Left renal cortex interstitium (tissue), 4 donors: ENCODE results near the gene TTLL11. TPM values are rescaled to one million over a fixed set of nuclear protein-coding genes. Genes with fewer than 3 reads are reported as not detected.
"Not testable (repeated sequence)": the region's sequence is repeated elsewhere in the genome, so short reads cannot be mapped to it uniquely, and the experiment has no call there.

Experiments used
- DNase-seq, 4 donors: peaks; one replicate each; pipeline ENCODE4 v3.0.0-alpha.2; 2013; ENCODE audit warnings: low read depth in 4 of 4, low spot score in 2 of 4, missing footprints in 1 of 4
- polyA plus RNA-seq, 4 donors: library from polyadenylated mRNA; unstranded; fragments of 120-200 nt; gene quantifications; one replicate each; pipeline ENCODE4 v1.2.1, GENCODE V29; 2013; ENCODE audit not compliant: insufficient read length in 4 of 4

TTLL11 gene
- polyA plus RNA-seq, 4 donors = 6.4 to 7.8 (median 7.0) TPM

DNA sequence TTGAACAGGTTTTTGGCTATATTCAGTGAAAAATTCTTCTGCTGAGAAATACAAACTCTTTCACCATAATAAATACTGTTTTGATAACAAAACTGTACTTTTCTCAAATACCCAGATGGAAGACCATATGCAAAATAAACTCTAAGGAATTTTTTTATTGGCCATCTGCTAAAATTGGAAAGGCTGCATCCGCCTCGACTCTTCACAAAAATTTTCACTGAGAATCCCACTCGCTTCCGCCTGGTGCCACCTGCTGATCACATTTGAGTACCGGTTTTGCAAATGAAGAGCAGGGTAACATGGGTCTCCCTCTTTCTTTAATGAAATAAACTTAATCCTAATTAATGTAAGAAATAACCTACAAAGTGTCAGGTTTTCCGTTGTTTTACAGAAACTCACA lies 76.4 kb downstream of the TTLL11 start:
- no peak for DNase-seq

DNA sequence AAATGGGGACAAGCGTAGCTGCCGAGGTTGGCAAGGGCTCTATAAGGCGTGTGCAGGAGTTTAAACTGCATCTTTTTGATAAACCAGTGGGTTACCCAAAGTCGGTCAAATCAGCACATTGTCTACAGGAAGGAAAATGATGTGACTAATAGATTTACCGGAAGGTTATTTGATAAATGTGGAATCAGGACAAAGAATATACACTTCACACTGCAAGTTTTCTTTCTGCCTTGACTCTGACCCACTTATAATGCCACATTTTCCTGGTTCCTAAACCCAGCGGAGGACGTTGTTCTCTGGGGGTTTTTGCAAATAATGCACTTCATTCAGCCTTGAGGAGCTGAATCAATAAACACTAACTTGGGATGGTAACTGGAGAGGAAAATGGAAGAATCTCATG lies 76.8 kb downstream of the TTLL11 start:
- DNase-seq = no peak

DNA sequence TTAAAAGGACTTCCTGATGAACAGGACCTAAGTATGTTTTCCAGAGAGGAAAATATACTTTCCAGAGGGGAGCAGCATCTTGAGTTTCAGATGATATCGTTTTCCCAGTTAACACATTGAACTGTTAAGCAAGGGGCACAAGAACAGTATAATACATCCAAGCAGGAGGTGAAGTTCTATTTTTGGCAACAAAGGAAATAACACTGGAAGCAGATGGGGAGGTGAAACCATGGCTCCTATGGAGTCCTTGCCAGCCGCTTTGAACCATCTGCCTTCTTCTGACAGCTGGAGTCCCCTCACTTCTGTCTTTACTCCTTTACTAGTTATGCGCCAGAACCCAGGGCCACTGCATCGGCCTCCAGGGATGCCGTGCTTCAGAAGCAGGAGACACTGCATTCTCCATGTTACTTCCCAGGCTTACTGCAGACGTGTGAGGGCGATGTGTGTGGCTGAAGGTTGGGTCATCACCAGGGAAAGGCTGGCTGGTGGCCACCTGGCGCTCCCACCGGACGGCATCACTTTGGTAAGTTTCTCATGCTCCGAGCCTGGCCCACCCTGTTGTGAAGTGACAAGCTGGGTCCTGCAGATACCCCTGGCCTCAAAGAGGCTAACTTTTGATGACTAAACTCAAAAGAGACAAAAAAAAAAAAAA lies 77.8 kb downstream of the TTLL11 start:
- DNase-seq = no peak

DNA sequence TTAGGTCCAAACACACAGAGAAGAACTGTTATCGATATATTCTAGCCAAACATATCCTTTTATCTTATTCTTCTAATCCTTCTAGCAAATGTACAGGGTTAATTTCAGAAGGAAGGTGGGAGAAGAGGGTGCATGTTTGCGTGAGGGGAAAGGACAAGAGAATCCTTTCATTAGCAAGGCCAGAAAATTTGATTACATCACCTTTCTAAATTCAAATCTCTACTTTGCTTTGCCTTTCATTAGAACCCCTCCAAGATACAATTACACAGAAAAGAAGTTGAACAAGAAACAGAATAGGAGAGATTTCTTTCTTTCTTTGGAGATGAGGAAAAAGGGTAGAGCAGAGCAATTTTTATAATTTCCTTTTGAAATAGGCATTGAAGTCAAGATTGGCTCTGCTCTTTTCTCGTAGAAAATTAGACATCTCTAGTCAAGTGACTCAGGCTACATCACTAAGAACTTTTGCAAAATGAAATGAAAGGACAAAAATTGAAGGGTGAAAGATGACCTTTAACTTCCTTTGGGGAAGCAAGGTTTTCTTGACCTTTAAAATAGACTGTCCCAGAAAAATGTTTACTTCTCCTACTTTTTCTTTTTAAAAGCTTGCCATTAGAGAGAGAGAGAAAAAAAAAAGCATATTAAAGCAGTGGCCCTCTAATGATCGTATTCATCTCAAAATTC lies 81.2 kb downstream of the TTLL11 start:
- DNase-seq = no peak

DNA sequence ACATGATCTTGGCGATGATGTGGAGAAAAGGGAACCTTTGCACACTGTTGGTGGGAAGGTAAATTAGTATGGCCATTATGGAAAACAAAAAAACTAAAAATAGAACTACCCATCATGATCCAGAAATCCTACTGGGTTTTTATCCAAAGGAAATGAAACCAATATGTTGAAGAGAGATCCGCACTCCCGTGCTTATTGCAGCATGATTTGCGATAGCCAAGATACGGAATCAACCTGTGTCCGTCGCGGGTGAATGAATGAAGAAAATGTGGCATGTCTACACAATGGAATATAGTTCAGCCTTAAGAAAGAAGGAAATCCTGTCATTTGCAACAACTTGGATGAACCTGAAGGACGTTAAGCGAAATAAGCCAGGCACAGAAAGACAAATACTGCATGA lies 84.5 kb downstream of the TTLL11 start:
- DNase-seq = no peak

DNA sequence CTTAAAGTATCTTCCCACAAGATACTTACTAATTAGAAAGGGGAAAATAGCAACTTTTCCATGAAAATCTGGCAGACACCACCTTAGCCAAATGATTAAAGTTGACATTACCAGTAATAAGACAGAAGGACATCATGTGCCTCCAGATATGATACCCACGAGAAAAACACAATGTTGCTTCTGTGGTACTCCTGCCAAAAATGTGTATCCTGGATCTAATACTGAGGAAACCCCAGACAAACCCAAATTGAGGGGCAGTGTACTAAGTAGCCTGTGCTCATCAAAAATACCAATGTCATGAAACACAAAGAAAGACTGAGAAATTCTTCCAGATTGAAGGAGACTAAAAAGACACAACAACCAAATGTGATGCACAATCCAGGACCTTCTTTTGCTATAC lies 85.3 kb downstream of the TTLL11 start:
- no peak for DNase-seq

DNA sequence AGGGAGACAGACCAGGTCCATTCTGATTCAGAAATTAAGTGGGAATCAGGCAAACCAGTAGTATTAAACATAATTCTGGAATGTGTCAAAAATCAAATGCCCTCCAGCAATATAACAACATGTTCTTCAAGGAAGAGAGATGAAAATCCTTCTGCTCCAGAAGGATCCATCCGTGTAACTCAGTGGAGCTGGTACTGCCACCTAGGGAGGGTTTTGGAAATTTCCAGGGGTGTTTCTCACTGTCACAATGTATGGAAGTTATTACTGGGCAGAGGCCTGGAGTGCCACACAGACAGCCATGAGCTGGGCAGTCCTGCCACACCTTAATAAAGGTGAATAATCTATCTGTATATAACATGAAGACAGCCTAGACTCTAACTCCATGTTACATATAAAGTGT lies 87.5 kb downstream of the TTLL11 start:
- no peak for DNase-seq

DNA sequence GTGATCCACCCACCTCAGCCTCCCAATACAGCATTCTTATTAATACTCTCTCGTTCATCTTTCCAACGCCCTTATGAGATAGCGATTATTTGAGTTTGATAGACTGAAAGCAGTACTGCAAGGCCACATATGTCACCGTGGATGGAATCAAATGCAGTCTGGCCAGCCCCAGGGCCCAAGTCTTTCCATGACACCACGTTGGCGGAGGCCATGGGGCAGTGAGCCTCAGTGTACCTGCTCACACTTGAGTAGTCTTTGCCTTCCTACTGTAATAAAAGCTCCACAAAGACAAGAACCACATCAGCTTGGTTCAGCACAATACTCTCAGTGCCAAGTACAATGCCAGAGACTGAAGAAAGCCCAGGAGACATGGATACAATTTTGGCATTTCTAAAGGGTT lies 88.5 kb downstream of the TTLL11 start:
- no peak for DNase-seq

DNA sequence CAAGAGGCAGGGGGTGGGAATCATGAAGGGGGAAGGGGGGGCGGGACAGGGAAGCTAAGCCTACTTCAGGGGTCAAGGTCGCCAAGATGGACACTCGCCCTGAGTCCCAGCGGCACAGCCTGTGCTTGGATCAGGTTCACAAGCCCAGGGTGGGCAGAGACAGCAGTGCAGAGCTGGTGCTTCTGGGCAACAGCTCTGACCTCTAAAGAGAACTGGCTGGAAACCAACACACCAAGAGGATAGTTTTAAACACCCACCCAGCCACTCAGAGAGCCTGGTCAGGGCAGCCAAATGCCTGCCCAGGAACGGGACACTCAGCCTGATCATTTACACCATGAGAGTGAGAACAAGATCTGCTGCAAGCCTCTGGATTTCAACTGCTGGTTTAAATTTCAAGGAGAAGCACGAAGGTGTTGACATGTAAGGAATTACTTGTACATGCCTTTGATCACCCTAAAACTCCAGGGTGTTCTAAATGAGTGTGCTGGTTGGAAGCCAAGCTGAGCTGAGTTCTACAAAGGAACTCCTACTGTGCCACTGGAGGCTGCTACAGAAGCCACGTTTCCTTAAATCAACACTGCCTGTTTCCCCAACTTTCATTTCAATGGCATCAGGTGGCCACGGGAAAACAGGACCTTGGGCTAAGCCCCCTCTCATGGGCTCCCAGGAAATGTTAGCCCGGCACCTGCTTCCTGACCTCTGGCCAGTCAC lies 91.5 kb downstream of the TTLL11 start:
- no peak for DNase-seq

DNA sequence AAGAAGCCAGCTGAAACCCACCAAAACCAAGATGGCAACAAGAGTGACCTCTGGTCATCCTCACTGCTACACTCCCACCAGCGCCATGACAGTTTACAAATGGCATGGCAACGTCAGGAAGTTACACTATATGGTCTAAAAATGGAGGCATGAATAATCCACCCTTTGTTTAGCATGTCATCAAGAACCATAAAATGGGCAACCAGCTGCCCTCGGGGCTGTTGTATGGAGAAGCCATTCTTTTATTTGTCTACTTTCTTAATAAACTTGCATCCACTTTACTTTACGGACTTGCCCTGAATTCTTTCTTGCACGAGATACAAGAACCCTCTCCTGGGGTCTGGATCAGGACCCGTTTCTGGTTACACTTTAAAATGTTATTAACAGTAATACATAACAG lies 92.6 kb downstream of the TTLL11 start:
- not testable (repeated sequence) for DNase-seq

DNA sequence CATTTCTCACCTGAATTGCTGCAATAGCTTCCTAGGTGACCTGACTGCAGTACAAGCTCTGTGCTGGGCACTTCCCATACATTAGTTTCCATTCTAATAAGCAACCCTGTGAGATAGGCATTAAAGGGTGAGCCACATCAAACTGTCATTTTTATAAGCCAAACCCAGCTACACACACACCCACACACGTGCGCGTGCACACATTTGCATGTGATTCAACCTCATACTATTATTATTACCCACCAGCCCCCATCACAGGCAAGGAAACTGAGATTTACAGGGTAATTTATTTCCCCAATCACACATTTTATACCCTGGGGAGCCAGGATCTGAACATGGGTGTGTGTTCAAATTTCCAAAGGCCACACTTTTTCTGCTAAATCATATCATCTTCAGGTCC lies 93.6 kb downstream of the TTLL11 start:
- no peak for DNase-seq

DNA sequence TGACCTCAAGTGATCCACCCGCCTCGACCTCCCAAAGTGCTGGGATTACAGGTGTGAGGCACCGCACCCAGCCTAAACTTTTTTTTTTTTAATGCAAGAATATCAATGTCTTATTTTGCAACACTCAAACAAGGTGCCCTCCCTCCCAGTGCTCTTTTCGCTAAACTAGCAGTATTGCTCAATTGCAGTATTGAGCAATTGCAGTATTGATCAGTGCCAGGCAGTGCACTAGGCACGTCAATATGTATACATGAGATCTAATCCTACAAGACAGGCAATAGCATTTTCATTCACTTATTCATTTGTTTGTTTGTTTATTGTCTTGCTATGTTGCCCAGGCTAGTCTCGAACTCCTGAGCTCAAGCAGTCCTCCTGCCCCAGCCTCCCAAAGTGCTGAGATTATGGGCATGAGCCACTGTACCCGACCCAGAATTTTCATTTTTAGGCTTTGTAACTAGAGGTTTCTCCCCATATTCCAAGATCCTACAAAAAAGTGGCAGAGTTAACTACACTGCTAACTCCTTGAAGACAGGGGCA lies 94.5 kb downstream of the TTLL11 start:
- DNase-seq = no peak

DNA sequence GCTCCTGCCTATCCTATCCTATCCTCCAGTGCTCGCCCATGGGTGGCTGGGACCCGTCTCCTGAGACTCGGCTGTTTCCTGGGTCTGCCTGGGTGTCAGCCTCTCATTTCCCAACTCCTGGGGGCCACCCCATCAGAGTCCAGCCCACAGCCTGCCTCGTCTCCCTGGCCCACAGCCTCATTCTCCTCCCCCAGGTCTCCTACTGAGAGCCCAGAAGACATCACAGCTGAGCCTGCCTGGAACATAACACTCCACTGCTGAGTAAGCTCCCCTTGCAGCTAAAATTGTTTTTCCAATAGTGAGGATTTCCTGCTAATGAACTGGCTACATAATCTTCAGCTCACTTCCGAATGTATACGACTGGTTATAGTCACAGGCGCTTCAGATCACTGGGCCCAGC lies 95.3 kb downstream of the TTLL11 start:
- no peak for DNase-seq

DNA sequence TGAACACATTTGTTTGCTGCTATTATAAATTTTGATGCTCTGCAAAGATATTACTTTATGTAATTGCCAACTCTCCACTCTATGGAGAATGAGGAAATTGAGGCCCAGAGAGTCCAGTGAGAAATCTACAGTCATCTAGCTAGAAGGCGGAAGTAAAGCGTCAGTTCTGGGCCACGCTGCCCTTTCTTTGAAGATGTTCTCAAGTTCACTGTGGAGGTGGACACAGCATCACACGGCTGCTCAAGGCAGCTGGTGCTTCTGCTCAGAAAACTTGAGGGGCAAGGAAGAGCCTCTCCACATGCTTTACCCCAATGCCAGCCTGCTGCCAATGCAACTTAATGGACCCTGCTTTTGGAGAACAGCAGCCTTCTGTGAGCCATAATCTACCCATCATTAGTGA lies 96.3 kb downstream of the TTLL11 start:
- DNase-seq = no peak

DNA sequence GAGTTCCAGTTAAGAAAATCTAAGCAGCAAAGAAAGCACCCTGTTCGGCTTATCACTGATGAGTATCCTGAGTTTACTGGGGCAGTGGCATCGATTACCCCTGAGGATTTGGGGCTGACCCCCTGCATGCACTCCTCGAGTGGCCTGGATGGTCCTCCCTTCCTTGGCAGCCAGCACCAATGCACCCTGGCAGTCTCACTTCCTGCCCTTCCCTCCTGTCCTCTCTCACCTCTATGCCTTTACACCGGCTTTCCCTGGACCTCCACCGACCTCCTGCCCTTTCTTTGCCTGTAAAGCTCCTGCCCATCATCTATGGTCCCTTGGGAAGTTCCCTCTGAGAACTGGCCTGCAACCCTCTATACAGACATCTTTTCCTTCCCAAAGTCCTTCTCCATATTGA lies 97.1 kb downstream of the TTLL11 start:
- DNase-seq = no peak

DNA sequence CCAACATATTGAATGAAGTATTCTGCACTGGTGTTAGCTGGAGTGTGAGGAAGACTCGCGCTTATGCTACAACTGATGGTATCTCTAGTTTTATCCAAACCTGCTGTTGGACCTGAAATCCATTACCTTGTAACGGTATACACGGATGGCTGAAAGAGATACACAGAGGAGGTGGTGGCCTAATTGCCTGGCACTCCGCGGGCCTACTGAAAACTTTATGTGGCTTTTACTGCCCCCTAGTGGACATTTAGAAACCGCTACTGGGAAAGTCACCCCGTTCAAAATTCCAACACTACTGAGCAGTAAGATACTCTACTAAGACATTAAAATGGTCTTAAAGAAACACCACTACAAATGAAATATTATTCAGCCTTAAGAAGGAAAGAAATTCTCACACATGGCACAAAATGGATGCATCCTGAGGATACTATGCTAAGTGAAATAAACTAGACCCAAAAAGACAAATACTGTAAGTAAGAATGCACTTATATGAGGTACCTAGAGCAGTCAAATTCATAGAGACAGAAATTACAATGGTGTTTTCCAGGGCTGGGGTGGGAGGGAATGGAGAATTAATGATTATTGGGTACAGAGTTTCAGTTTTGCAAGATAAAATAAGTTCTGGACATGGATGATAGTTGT lies 100.4 kb downstream of the TTLL11 start:
- DNase-seq = peak in 3 of 4 donors; percentile 53 to 69 (median 68)

DNA sequence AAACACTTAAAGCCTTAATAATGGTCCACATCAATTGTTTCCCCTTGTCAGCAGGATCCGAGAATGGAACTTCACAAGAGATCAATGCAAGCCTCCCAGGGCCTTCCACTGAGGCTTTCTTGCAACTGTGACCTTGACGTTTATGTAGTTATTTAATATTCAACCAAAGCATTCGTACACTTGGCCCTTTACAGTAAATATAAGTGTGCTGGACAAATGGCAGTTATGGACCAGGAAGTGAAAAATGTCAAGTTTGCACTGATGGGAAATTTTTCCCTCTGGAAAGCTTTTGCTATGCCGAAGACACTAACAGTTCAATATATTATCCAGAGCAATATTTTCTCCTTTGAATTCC lies 101.8 kb downstream of the TTLL11 start:
- DNase-seq = no peak

DNA sequence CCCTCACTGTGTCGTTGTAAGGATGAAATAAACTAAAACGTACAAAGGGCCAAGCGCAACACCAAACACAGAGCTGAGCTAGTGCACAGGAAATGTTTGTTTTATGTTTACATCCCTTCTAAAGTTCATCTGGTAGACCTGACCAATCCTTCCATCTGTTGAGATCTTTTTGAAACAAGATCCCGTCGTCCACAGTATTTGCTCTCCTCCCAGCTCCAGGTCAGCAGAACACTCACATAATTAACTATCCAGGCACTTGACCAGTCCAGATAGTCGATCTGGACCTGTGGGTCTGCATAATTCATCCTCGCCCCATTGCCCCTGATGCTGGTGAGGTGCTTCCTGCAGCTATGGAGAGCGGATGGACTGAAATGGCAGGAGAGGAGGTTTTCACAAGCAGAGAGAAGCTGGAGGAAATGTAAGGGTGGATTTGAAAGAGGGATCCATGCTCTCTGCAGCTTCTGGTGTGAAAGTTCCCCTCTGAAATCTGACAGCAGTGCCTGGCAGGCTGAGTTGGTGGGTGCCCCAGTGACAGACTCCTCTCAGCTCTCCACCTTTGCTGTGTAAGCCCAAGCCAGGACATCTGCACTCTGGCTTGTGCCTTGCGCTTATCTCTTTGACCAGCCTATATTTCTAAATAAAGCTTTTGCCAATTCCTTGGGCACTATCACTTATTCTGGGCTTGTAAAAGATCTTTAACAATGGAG lies 102.4 kb downstream of the TTLL11 start:
- no peak for DNase-seq

DNA sequence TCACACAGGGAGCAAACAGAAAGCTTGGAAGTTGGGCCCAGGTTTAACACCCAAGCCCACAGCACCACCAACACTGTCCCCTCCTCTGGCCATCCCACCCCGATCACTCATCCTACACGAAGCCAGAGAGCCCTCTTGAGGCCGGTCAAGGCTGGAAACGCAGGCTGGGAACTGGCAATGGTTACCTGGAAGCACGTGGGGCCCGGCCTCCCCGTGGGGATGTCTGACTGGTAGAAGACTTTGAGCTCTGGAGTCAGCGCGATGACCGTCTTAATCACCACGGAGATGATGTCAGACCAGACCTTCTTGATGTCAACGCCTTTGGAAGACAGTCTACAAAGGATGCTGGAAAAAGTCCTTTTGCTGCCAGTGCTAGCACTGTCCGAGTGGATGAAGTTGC lies 104.1 kb downstream of the TTLL11 start:
- no peak for DNase-seq

DNA sequence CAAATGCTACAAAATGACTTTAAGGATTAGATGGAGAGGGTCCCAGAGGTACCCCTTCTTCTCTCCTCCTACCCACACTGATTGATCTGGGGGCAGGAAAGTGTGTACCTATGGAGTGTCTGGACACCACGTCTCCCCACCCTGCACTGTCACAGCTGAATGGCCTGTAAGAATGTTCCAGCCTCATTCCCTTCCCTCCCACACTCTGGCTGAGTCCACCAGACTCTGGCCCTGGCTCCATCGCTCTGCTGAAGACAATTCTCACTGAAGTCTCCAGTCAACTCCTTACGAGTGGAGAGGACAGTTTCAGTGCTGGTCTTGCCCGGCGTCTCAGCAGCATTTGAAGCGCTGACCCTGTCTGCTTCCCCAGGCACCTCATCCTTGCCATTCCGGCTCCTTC lies 105.8 kb downstream of the TTLL11 start:
- DNase-seq = no peak
